NCI-H2107 treated with DMSO at 0.1 percent for 48 hours (cell line): ENCODE data around the gene PPP1R37.
A peak's percentile ranks its signal among the peaks of the same experiment; 100 is the strongest.

Experiments used
- DNase-seq: peaks from one replicate; lab custom pipeline; 2025; ENCODE audit not compliant: unreplicated experiment; lab: John Stamatoyannopoulos, UW

Gene PPP1R37

DNA sequence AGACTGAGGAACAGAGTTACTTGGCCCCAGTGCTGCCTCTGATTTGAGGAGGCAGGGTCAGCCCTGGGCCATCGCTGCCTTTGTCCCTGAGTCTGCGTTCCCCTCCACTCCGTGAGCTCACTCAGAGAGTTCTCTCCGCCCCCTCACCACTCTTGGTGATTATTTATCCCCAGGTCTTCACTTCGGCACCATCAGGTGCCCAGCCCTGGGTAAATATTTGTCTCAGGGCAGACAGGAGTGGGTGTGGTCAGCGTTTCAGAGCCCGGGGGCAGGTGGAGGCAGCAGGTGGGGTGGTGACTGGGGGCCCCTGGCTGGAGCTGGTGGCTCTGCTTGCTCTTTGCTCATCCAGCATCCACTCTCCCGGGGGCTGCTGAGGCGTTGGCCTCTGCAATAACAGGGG is 20.6 kb downstream of the PPP1R37 start:
- peak; percentile 79 for DNase-seq

DNA sequence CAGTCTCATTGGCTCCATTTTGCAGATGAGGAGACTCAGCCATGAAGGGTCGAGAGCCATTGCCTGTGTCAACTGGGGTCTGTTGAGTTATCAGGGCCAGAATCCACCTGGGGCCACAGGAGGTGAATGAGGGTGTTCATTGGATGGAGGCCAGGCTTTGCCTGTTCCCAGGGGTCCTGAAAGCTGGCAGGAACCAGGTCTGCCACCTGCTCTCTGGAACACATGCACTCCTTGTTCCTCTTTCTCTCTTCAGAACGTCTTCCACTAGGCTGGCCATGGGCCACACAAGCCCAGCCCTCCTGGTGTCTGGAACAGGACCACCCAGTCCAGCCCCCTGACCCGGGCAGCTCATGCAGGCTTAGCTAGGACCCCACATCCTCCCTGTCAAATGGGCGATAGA is 21.1 kb downstream of the PPP1R37 start:
- peak; percentile 61 for DNase-seq

DNA sequence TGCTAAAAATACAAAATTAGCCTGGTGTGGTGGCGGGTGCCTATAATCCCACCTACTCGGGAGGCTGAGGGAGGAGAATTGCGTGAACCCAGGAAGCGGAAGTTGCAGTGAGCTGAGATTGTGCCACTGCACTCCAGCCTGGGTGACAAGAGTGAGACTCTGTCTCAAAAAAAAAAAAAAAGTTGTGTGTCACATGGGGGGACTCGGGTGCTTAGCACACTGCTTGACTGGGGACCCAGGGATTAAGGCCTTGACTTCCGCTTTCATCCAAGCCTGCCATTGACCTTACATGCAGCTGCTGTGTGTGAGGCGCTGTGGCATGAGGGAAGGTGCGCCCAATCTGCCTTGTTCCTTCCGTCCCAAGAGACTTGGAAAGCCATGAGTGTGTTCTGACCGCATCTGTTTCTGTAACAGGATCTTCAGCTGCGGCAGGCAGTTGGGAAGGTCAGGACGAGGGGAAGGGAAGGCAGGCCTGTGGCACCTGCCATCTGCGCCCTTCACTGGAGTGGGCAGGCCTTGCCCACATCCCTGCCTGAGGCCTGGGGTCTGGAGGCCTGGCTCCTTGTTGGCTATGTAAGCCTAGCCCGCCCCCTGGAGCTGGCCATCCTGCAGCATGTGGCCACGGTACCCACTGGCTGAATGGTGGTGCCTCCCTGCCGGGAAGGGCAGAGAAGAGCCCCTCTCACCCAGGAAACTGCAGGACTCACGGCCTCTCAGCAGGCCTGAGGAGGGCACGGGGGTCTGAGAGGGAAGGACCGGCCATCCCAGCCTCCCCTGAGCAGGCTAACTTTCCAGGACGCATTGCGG is 23.0 kb downstream of the PPP1R37 start:
- DNase-seq, result peak; percentile 97

DNA sequence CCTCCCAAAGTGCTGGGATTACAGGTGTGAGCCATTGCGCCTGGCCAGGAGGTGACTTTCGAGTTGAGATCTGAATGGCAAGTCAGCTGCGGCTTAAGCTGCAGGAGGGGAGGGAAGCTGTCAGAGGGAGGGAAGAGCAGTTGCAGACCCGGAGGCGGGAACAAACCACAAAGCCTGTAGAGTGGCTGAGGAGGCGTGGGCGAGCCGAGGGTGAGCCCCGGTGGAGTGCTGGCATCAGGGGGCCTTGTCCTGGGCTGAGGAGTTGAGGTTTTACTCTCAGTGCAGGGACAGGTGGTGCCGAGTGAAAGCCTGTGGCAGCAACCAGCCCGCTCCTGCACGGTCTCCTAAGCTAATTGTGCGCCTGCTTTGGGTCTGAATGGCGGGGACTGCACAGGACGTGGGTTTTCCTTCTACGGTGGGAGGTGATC is 24.2 kb downstream of the PPP1R37 start:
- DNase-seq, result peak; percentile 90

DNA sequence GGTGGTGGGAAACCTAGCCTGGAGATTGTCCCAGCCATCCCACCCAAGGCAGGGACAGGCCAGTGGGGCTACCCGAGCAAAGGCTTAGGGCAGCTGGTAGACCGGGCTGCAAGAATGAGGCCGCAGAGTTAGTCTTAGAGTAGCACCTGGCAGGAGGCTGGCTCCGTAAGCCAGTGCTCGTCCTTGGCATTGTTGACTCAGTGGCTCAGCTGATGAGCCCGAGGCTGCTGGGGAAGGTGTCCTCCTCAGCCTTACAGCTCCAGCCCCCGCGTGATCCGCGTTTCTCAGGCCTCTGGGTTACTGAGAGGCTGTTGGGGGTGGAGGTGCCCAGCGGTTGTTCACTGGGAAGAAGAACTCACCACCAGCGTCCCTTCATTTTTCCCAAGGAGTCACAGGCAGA is 24.7 kb downstream of the PPP1R37 start:
- peak; percentile 28 for DNase-seq

DNA sequence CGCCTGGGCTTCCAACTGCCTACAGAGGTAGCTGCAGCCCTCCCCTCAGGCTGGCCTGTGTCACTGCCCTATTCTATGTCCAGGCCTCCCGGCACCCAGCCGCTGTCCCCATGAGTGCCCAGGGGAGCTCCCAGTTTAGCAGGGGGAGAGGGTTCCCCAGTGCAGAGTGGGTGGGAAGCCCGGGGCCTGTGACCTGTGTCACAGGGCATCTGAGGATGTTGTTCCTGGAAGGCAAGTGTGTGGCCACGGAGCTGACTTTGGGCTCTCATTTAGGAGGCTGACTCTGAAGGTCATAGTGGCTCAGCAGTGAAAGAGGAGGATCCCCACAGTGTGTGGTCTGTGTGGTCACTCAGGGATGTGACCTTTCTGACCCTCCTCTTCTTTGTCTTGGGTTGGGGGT is 25.1 kb downstream of the PPP1R37 start:
- DNase-seq, result no peak

DNA sequence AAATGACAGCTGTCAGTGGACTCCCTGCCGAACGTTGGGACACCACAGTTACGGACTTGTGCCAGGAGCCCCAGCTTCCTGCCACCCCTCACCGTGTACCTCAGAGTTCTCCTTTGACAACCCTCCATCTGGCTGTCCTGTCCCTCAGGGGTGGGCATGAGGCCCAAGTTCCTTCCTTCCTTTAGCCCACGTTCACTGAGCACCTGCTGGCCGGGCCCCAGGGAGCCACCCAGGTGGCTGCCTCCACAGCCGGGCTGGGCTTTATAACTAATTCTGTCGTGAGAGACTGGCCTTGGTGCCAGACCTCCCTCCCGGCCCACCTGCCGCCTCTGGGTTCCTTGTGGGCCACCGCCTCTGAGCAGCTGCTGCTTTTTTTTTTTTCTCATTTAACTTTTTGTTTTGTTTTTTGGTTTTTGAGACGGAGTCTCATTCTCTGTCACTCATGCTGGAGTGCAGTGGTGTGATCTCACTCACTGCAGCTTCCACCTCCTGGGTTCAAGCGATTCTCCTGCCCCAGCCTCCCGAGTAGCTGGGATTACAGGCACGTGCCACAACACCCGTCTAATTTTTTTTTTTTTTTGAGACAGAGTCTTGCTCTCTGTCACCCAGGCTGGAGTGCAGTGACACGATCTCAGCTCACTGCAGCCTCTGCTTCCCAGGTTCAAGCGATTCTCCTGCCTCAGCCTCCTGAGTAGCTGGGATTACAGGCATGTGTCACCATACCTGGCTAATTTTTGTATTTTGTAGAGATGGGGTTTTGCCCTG is 25.8 kb downstream of the PPP1R37 start:
- DNase-seq, result peak; percentile 54

DNA sequence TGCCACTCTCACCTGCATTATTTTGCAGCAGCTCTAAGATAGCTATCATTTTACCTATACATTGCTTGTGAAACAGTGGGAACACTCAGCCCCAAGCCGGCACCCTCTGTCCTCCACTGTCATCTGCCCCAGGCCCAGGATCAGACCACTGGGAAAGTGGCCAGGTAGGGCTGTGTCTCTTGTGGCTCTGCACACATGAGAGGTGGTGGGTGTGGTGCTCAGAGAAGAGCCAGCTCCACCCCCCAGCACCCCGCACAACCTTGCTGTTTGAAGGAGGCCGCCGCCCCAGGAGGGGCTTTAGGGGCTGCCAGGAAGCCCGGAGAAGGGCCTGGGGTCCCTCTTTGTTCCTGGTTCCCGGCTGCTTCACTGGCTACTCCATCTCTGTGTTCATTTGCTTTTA is 26.6 kb downstream of the PPP1R37 start:
- DNase-seq, result no peak

DNA sequence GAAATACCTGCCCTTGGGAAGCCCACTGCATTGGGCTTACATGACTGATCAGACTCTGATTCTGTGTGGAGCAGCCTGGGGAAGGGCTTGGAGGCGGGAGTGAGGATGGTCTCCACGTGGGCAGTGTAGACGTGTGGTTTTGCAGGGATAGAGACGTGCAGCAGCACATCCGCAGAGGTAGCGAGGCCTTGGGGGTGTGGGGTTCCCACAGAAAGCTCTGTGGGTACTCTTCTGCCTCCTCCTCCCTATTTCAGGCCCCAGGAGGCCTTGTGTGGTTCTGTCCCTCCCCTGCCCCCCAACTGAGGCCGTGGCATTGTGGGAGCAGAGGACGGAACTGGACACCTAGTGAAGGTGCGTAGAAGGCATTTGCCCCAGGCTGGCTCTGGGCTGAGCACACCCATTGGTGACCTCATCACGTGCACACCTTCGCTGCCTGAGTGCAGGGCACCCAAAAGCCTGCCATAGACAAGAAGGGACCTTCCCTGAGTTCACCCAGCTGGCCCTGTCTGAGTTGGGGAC is 28.9 kb downstream of the PPP1R37 start:
- no peak for DNase-seq

DNA sequence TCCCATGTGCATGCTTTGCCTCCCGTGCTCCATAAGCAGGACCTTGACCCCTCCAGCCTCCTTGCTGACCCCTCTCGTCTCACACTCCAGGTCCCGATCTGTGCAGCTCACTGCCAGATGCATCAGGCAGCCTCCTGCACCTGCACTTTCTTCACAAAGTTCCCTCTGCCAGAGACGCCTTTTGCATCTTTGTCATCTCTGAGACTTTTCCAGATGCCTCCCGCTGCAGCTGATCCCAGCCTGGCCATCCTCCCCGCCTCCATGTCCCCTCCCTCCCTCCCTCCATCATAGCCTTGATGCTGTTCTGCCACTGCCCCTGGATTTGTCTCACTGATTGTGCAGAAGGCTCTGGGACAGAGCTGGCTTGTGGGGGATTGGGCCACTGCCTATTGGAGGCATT is 29.9 kb downstream of the PPP1R37 start:
- DNase-seq, result no peak

DNA sequence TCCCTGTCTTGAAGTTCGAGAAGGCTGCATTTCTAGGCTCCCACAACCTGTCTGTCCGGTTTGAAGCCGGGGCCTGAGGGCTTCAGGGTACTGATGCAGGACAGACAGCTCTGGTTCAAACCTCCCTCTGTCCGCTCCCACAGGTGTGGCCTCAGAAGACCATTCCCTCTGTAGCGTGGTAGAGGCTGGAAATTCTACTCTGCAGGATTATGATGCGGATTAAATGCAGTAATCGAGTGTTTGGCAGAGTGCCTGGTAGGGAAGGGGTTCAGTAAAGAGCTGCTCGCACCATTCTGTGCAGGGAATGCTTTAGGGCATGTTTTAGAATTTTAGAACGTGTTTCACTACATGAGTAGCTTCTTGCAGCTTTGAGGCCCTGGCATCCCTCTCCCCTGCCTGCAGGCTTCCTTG is 30.5 kb downstream of the PPP1R37 start:
- DNase-seq, result no peak

DNA sequence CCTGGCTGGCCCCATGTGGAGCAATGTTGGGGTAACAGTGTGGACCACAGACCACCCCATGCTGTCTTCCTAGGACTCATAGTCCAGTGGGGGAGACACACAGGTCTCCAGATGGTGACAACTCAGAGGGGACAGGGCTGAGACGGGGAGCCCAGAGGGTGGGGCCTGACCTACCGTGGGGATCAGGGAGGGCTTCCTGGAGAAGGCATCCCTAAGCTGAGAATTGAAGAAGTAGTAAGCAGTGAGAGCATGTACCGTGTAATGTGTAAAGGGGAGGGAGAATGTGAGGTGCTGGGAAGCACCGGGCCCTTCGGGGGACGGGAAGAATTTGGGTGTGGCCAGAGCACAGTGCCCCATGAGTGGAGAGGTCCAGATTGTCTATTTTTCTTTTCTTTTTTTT is 31.0 kb downstream of the PPP1R37 start:
- DNase-seq, result no peak

DNA sequence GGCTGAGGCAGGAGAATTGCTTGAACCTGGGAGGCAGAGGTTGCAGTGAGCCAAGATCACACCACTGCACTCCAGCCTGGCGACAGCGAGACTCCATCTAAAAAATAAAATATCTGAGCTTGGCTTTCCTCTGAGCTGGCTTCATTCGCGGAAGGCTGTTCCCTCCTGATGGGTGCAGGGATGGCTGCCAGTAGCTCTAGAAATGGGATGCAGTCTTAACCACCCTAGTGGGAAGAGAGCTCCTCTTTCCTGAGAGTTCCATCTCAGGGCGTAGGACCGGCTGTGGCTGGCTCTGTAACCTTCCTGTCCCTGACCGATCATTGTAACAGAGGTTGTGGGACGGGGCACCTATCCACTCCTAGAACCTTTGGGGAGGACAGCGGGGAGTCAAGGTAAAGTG is 32.4 kb downstream of the PPP1R37 start:
- DNase-seq, result no peak

DNA sequence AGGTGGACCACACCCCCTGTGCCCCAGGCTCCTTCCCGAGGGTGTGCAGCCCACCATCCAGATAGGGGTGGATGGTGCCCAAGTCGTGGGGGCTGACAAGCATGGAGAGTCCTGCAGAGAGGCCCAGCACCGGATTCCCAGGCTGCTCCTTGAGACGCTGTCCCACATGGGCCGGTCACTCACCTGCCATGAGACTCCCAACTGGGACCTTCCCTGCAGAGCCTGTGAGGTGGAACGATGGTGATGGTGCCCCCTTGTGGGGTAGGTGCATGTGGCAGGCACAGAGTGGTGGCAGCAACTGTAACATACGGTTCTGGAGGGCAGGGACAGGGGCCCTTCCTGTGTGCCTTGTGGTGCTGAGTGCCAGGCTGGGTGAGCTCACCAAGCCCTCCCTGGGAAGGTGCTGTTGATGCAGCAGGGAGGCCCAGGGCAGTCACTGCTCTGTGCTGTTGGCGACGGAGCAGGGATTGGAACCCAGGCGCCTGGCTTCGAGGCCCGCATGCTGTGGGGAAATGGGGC is 33.1 kb downstream of the PPP1R37 start:
- peak; percentile 27 for DNase-seq

DNA sequence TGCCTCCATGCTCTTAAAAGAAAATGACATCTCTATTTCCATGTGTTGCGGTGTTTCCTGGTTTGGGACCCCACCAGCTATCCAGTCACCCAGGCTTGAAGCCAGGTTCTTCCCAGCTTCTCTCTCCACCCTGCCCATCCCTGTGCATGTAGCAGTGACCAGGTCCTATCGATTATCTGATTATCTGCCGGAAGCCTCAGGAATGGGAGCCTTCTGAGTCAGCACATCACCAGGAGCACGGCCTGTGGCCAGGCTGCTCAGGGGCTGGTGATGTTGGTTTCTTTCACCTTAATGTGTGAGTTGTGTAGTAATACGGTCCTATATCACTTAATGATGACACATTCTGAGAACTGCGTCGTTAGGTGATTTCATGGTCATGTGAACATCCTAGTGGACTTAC is 33.7 kb downstream of the PPP1R37 start:
- no peak for DNase-seq

DNA sequence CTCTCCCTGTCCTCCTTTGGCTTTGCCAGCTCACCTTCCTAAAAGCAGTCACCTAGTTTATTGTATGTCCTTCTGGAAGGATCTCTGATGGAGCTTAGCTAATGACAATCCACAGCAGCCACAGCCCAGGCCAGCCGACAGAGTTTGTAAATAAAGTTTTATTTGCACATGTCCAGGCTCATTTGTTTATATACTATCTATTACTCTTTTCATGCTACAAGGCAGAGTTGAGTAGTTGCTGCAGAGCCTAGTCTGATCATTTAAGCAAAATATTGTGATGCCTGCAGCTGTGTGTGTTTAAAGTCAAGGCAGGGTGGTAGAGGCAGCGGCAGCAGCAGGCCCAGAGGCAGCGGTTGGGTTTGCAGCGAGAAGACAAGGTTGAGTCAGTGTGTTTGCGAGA is 35.2 kb downstream of the PPP1R37 start:
- no peak for DNase-seq

DNA sequence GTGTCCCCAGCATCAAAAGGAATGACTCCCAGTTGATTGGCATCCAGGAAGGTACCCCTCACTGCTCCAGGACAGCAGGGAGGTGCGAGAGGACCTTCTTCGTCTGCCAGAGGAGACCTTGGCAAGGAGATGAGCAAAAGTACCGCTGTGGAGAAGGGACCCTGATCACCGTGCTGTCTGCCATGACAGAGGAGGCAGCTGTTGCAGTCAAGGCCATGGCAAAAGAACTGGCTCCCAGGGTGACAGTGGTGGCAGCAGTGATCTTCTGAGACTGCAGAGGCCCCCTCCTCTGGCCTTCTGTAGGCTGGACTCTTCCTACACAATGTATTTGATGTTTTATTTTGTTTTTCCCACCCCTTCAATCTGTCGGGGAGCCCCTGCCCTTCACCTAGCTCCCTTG is 35.8 kb downstream of the PPP1R37 start:
- no peak for DNase-seq

DNA sequence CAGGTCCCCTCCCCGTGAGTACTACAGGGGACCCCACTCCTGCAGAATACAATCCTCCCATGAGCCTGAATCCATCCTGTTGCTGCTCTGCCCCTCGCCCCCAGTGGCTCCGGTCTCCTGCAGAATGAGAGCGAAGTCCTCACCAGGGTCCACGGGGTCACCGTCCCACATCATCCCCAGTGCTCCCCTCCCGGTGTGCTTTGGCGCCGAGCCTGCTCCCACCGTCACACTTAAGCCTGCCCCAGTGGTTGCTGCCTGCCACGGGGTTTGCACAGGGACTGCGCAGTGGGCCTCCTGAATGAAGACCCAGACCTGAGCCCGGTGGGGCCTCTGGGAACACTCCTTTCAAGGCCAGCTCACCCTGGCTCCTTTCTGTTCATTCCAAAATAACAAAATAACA is 37.3 kb downstream of the PPP1R37 start:
- DNase-seq, result no peak

DNA sequence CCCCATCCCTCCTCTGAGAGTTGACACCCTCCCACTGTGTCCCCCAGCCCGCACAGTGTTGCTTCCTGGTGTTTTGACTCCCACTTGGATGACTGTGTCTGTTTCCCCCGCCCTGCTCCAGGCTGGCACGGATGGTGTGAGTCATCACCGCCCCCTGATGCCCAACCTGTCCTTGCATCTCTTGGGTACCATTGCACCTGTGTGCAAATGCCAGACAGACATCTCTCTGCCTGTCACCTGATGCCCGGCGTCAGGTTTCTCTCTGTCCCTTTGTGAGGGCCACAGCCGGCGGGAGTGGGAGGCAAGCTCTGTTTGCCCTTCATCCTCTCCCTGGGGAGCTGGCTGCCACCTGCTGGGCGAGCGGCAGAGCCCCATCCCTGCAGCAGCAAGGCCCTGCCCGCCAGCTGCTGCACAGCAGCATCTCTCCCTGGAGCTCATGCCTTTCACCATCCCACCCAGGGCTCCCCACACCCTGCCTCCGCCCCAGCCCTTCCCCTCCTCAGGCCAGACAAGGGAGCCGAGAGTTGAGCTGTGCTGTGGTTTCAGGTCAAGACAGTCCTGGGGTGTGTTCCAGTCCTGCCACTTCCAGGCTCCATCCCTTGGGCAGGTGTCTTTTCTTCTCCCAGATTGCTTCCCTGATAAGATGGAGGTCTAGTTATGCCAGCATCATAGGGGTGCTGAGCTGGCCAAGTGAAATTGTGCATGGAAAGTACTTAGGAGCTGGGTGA is 38.1 kb downstream of the PPP1R37 start:
- peak; percentile 97 for DNase-seq

DNA sequence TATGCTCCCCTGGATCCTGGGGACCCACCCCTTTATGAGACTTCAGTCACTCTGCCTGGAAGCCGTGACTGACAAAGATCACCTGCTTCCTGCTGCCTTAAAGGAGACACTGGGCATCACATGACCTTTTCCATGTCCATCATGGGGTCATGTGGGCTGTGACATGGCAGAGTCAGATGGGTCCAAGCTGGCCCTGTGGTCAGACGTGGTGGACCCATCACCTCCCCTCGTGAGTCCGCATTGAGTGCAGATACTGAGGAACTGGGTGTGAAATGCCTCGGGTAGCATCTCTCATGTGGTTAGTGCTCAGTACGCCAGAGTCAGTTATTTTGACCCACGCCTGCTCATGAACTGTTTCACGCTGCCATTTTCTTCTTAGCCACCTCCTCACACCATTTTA is 40.7 kb downstream of the PPP1R37 start:
- no peak for DNase-seq

DNA sequence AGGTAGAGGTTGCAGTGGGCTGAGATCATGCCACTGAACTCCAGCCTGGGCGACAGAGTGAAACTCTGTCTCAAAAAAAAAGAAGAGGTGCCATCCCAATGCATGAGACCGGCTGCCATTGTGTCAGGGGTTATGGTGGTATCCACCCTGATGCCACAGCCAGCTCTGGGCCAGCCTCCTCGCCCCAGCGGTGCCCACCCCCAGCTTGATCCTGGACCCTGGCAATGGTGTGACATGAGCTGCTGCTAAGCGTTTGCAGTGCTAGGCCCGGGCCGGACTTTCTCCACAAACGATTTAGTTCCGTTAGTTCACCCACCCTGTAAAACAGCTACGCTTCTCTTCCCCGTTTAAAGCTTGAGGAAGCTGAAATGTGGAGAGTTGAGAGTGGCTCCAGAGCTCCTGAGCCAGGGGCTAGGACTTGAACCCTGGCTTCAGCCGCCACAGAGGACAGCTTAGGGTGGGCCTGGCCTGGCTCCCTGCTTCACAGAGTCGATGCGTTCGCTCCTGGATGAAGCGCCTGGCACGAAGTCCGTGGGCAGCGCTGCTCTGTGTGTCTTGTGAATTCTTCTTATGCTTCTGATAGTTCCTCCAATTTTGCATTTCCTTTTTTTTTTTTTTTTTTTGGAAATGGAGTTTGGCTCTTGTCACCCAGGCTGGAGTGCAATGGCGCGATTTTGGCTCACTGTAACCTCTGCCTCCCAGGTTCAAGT is 42.4 kb downstream of the PPP1R37 start:
- DNase-seq, result no peak
